ENCODE data around the gene NACA.

The NACA gene

DNA sequence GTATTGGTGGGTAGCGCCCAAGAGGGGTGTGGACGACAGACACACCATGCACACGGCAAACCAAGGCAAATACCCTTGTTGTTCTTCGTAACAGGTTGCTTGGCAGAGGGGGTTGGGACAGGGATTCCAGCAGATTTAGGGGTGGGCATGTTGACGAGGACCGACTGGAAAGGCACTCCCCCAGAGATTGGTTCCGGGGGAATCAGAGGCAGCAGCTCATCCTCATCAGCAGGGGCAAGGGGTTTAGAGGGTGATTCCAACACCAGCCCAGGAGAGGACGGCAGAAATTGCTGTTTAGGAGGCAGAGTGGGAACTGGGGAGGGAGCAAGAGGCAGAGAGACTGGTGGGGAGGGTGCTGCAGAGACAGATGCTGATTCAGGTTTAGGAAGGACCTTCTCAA, 9.3 kb downstream of the NACA start:
- H3K27ac ChIP-seq (ENCODE audit: extremely low read depth, low read depth, low read length) = no peak overlapping the region
- POLR2A ChIA-PET = interaction anchor here (0.5 to 7.1 kb wide), 4 partner anchors 10 to 79 kb away, joined by 5 to 53 read pairs (median 14); partner anchors contain the start of genes NACA and PTGES3
- TF ChIP-seq ZNF600 (tag by site-specific recombination; IDR thresholded peaks at IDR 0.05) (peak; percentile 91), ZNF530 (tag by site-specific recombination; IDR thresholded peaks at IDR 0.05; ENCODE audit: low read depth) (no peak)
- TF ChIP-seq, protein P1, sequence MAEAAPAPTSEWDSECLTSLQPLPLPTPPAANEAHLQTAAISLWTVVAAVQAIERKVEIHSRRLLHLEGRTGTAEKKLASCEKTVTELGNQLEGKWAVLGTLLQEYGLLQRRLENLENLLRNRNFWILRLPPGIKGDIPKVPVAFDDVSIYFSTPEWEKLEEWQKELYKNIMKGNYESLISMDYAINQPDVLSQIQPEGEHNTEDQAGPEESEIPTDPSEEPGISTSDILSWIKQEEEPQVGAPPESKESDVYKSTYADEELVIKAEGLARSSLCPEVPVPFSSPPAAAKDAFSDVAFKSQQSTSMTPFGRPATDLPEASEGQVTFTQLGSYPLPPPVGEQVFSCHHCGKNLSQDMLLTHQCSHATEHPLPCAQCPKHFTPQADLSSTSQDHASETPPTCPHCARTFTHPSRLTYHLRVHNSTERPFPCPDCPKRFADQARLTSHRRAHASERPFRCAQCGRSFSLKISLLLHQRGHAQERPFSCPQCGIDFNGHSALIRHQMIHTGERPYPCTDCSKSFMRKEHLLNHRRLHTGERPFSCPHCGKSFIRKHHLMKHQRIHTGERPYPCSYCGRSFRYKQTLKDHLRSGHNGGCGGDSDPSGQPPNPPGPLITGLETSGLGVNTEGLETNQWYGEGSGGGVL (tag by site-specific recombination; IDR thresholded peaks at IDR 0.05) = 0 out of 2 replicates have a peak, but pooled peaks have one; percentile 11
- H3K36me3 ChIP-seq (ENCODE audit: control insufficient read depth in 2 of 2, insufficient read depth in 1 of 2, low read length in 2 of 2) = peaks cover 42 to 83% of the 10 kb centered on the region in 2 experiments
- H3K9me3 ChIP-seq (ENCODE audit: control insufficient read depth, insufficient read depth, low read depth, low read length) = no peaks in the 10 kb centered on the region
- H3K4me1 ChIP-seq (ENCODE audit: control insufficient read depth, insufficient read depth, low read length) = peaks cover 4% of the 10 kb centered on the region; the same call in 1 of the 2 replicates
- CTCF ChIA-PET = no interaction called here
- H3K4me3 ChIP-seq (ENCODE audit: low read depth, low read length) = no peak overlapping the region

DNA sequence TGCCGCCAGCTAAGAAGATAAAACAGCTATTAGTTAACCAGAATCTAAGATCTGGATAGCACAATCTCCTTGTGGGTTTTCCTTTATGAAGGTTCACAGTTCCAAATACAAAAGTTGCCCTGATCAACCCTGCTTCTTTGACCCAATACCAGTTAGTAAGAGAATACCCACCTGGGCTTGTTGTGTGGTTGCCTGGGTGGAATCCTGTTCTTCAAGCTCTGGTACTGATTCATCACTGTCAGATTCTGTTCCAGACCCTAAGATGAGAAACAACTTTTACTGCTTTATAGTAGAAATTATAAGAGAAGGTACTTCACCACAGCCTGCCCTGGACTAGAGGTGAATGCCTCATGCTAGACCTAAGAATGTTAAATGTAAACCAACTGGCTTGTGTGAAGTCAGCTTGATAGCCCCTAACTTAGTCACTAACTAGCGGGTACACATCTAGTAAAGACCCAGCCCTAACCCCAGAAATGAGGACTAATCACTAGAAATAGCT, 10.6 kb downstream of the NACA start:
- Histone ChIP-seq H3K36me3 (ENCODE audit: control insufficient read depth in 2 of 2, insufficient read depth in 1 of 2, low read length in 2 of 2) (peaks cover 33 to 70% of the 10 kb centered on the region in 2 experiments), H3K27ac (ENCODE audit: extremely low read depth, low read depth, low read length) (no peak overlapping the region), H3K4me3 (ENCODE audit: low read depth, low read length) (no peak overlapping the region), H3K4me1 (ENCODE audit: control insufficient read depth, insufficient read depth, low read length) (peaks cover 3% of the 10 kb centered on the region; the same call in 1 of the 2 replicates), H3K9me3 (ENCODE audit: control insufficient read depth, insufficient read depth, low read depth, low read length) (no peaks in the 10 kb centered on the region)
- no peak for TF ChIP-seq KLF1 (tag by site-specific recombination; IDR thresholded peaks at IDR 0.05)
- POLR2A ChIA-PET = interaction anchor here (0.8 to 1.4 kb wide), 4 partner anchors 9 to 78 kb away, joined by 3 to 4 read pairs (median 3); partner anchors contain the start of gene NACA
- CTCF ChIA-PET = interaction anchor here (0.6 kb wide), 1 partner anchor 598 kb away, joined by 3 read pairs; no protein-coding TSS in a partner anchor

- peaks cover 33 to 61% of the 10 kb centered on the region in 2 experiments for H3K36me3 ChIP-seq (ENCODE audit: control insufficient read depth in 2 of 2, insufficient read depth in 1 of 2, low read length in 2 of 2)
- POLR2A ChIA-PET = no interaction called here
- H3K27ac ChIP-seq (ENCODE audit: extremely low read depth, low read depth, low read length) = no peak overlapping the region
- no peaks in the 10 kb centered on the region for H3K4me1 ChIP-seq (ENCODE audit: control insufficient read depth, insufficient read depth, low read length)
- no peaks in the 10 kb centered on the region for H3K9me3 ChIP-seq (ENCODE audit: control insufficient read depth, insufficient read depth, low read depth, low read length)
- CTCF ChIA-PET = interaction anchor here (0.6 kb wide), 1 partner anchor 398 kb away, joined by 4 read pairs; no protein-coding TSS in a partner anchor
- H3K4me3 ChIP-seq (ENCODE audit: low read depth, low read length) = no peak overlapping the region
- TF ChIP-seq GFI1B (tag by site-specific recombination; IDR thresholded peaks at IDR 0.05) (no peak), GLI4 (tag by site-specific recombination; IDR thresholded peaks at IDR 0.05) (no peak), ZNF202 (tag by site-specific recombination; IDR thresholded peaks at IDR 0.05; ENCODE audit: borderline replicate concordance) (no peak), ZNF645 (tag by site-specific recombination; IDR thresholded peaks at IDR 0.05) (no peak), YY2 (tag by site-specific recombination; IDR thresholded peaks at IDR 0.05) (no peak), ZFP41 (tag by site-specific recombination; IDR thresholded peaks at IDR 0.05; ENCODE audit: borderline replicate concordance) (no peak), PRDM4 (tag by site-specific recombination; IDR thresholded peaks at IDR 0.05) (no peak), KLF1 (tag by site-specific recombination; IDR thresholded peaks at IDR 0.05) (no peak), ZNF529 (tag by site-specific recombination; IDR thresholded peaks at IDR 0.05; ENCODE audit: insufficient replicate concordance) (no peak), OSR2 (tag by site-specific recombination; IDR thresholded peaks at IDR 0.05) (no peak), ZNF660 (tag by site-specific recombination; IDR thresholded peaks at IDR 0.05) (no peak), ZNF211 (tag by site-specific recombination; IDR thresholded peaks at IDR 0.05; ENCODE audit: low read depth) (no peak), ZNF184 (tag by site-specific recombination; IDR thresholded peaks at IDR 0.05) (no peak), ZNF146 (tag by site-specific recombination; IDR thresholded peaks at IDR 0.05) (no peak), ZBTB48 (tag by site-specific recombination; IDR thresholded peaks at IDR 0.05) (no peak)
- TF ChIP-seq, protein P2, sequence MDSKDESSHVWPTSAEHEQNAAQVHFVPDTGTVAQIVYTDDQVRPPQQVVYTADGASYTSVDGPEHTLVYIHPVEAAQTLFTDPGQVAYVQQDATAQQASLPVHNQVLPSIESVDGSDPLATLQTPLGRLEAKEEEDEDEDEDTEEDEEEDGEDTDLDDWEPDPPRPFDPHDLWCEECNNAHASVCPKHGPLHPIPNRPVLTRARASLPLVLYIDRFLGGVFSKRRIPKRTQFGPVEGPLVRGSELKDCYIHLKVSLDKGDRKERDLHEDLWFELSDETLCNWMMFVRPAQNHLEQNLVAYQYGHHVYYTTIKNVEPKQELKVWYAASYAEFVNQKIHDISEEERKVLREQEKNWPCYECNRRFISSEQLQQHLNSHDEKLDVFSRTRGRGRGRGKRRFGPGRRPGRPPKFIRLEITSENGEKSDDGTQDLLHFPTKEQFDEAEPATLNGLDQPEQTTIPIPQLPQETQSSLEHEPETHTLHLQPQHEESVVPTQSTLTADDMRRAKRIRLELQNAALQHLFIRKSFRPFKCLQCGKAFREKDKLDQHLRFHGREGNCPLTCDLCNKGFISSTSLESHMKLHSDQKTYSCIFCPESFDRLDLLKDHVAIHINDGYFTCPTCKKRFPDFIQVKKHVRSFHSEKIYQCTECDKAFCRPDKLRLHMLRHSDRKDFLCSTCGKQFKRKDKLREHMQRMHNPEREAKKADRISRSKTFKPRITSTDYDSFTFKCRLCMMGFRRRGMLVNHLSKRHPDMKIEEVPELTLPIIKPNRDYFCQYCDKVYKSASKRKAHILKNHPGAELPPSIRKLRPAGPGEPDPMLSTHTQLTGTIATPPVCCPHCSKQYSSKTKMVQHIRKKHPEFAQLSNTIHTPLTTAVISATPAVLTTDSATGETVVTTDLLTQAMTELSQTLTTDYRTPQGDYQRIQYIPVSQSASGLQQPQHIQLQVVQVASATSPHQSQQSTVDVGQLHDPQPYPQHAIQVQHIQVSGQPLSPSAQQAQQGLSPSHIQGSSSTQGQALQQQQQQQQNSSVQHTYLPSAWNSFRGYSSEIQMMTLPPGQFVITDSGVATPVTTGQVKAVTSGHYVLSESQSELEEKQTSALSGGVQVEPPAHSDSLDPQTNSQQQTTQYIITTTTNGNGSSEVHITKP (tag by site-specific recombination; IDR thresholded peaks at IDR 0.05) = no peak
- TF ChIP-seq, protein P3, sequence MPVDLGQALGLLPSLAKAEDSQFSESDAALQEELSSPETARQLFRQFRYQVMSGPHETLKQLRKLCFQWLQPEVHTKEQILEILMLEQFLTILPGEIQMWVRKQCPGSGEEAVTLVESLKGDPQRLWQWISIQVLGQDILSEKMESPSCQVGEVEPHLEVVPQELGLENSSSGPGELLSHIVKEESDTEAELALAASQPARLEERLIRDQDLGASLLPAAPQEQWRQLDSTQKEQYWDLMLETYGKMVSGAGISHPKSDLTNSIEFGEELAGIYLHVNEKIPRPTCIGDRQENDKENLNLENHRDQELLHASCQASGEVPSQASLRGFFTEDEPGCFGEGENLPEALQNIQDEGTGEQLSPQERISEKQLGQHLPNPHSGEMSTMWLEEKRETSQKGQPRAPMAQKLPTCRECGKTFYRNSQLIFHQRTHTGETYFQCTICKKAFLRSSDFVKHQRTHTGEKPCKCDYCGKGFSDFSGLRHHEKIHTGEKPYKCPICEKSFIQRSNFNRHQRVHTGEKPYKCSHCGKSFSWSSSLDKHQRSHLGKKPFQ (tag by site-specific recombination; IDR thresholded peaks at IDR 0.05) = no peak
These were observed 11.8 kb downstream of the NACA start for GRCh38 chr12:56713345-56713744.

All from HEK293 (cell line).